Measurements from ENCODE around the gene LRBA. TPM values are rescaled to one million over a fixed set of nuclear protein-coding genes. Genes with fewer than 3 reads are reported as not detected.

The LRBA gene
- polyA plus RNA-seq, 1 experiment, result 23.4 TPM

- no peak for TF ChIP-seq CTCF (IDR thresholded peaks at IDR 0.05; ENCODE audit: low read depth, low read length)
- ChIA-PET POLR2A (no interaction called here), CTCF (no interaction called here)
- no peaks in the 10 kb centered on the region for H3K27me3 ChIP-seq (ENCODE audit: control insufficient read depth, insufficient read depth, low read length)
- no peak for DNase-seq (ENCODE audit: low read depth, low spot score)
- H3K27ac ChIP-seq (ENCODE audit: low read depth, low read length), result no peak overlapping the region
- H3K4me3 ChIP-seq (ENCODE audit: low read depth, low read length), result no peak overlapping the region
- no peaks in the 10 kb centered on the region for H3K9me3 ChIP-seq (ENCODE audit: control insufficient read depth, insufficient read depth, low read length)
Observed at GRCh38 chr4:150906987-150907633, 108.0 kb downstream of the LRBA start.

- Histone ChIP-seq H3K4me3 (ENCODE audit: low read depth, low read length) (no peak overlapping the region), H3K9me3 (ENCODE audit: control insufficient read depth, insufficient read depth, low read length) (no peaks in the 10 kb centered on the region), H3K27me3 (ENCODE audit: control insufficient read depth, insufficient read depth, low read length) (no peaks in the 10 kb centered on the region), H3K27ac (ENCODE audit: low read depth, low read length) (no peak overlapping the region)
- no peak for DNase-seq (ENCODE audit: low read depth, low spot score)
- no peak for TF ChIP-seq CTCF (IDR thresholded peaks at IDR 0.05; ENCODE audit: low read depth, low read length)
- POLR2A ChIA-PET, result no interaction called here
- CTCF ChIA-PET, result no interaction called here
Observed at GRCh38 chr4:150904671-150905070, 110.4 kb downstream of the LRBA start.

- no peak for DNase-seq (ENCODE audit: low read depth, low spot score)
- TF ChIP-seq CTCF (IDR thresholded peaks at IDR 0.05; ENCODE audit: low read depth, low read length), result no peak
- Histone ChIP-seq H3K9me3 (ENCODE audit: control insufficient read depth, insufficient read depth, low read length) (no peaks in the 10 kb centered on the region), H3K27ac (ENCODE audit: low read depth, low read length) (no peak overlapping the region), H3K27me3 (ENCODE audit: control insufficient read depth, insufficient read depth, low read length) (no peaks in the 10 kb centered on the region), H3K4me3 (ENCODE audit: low read depth, low read length) (no peak overlapping the region)
- ChIA-PET CTCF (no interaction called here), POLR2A (no interaction called here)
Observed at GRCh38 chr4:150903603-150904002, 111.5 kb downstream of the LRBA start.

- POLR2A ChIA-PET, result no interaction called here
- CTCF ChIA-PET, result interaction anchor here (1.0 kb wide), 2 partner anchors 30 to 64 kb away, joined by 3 read pairs; no protein-coding TSS in a partner anchor
Observed at GRCh38 chr4:150896497-150896896, 118.6 kb downstream of the LRBA start.

GRCh38 chr4:150890246-150890645 lies 124.8 kb downstream of the LRBA start:
- DNase-seq (ENCODE audit: low read depth, low spot score), result no peak
- no peak overlapping the region for H3K4me3 ChIP-seq (ENCODE audit: low read depth, low read length)
- TF ChIP-seq CTCF (IDR thresholded peaks at IDR 0.05; ENCODE audit: low read depth, low read length), result no peak
- ChIA-PET CTCF (no interaction called here), POLR2A (no interaction called here)
- H3K27ac ChIP-seq (ENCODE audit: low read depth, low read length), result no peak overlapping the region
- H3K9me3 ChIP-seq (ENCODE audit: control insufficient read depth, insufficient read depth, low read length), result no peaks in the 10 kb centered on the region
- H3K27me3 ChIP-seq (ENCODE audit: control insufficient read depth, insufficient read depth, low read length), result no peaks in the 10 kb centered on the region

More at GRCh38 chr4:150896497-150896896, 118.6 kb downstream of the LRBA start:
- H3K27ac ChIP-seq (ENCODE audit: low read depth, low read length), result no peak overlapping the region
- no peaks in the 10 kb centered on the region for H3K9me3 ChIP-seq (ENCODE audit: control insufficient read depth, insufficient read depth, low read length)
- no peak overlapping the region for H3K4me3 ChIP-seq (ENCODE audit: low read depth, low read length)
- TF ChIP-seq CTCF (IDR thresholded peaks at IDR 0.05; ENCODE audit: low read depth, low read length), result no peak
- H3K27me3 ChIP-seq (ENCODE audit: control insufficient read depth, insufficient read depth, low read length), result no peaks in the 10 kb centered on the region
- DNase-seq (ENCODE audit: low read depth, low spot score), result no peak

Measured in AG04450 (cell line).